Measurements from ENCODE around the gene USP16.
A peak's percentile ranks its signal among the peaks of the same experiment; 100 is the strongest.
"Not testable (repeated sequence)": the region's sequence is repeated elsewhere in the genome, so short reads cannot be mapped to it uniquely, and the experiment has no call there.

The USP16 gene

DNA sequence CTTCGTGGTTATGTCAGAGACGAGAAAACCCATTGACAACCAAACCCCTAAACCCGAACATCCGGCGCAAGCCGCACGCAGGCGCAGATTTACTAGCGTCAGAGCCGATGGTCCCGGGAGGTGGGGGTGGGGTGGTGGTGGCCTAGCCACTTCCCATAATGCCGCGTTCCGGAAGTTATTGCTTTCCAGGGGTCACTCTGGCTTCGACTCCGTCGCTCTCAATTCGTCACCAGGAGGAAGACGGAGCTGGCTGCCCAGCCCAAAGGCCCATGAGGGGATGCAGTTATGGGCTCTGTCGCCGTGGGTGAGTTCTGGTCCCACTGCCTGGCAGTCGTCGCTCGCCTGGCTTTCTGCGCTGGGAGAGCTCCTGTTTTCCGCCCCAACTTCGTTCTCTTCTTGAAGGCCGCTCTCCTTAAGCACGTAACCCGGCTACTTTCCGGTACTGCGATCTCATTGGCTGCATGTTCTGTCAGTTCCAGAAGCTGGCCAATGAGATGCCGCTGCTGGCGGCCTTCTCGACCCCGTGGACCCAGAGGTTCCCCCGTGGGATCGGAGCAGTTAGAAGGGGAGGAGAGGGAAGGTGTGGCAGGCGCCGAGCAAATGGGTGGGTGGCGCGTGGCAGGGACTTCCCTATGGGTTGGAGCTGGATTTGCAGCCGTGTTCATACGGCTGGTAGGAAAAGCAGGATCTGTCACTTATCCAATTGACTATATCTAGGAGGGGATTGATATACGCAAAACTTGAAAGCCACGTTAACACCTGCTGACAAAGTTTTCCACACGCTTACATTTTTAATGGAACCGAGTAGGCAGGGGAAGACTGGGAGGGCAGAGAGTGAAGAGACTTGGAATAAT, at the start of gene USP16:
TSS of gene USP16 (plus strand) at position 195 of the 854 bp plus-strand sequence. CDS start 3,246 bp downstream, outside the sequence.
- Mint-ChIP-seq H3K27ac (peak within 1 kb of the TSS; percentile 99), H3K4me3 (peak within 1 kb of the TSS; percentile 93), H3K4me1 (peaks cover 59% of the 10 kb centered on the region), H3K36me3 (ENCODE audit: low read depth) (peaks cover 20% of the 10 kb centered on the region), H3K27me3 (no peaks in the 10 kb centered on the region), H3K9me3 (no peaks in the 10 kb centered on the region)
- peak; percentile 93 for DNase-seq
- ATAC-seq: peak; percentile 97

GRCh38 chr21:28975397-28975796, 49.1 kb upstream of the USP16 start:
- DNase-seq: no peak
- Mint-ChIP-seq H3K9me3 (no peaks in the 10 kb centered on the region), H3K36me3 (ENCODE audit: low read depth) (peaks cover 41% of the 10 kb centered on the region), H3K4me3 (no peak overlapping the region), H3K27me3 (no peaks in the 10 kb centered on the region), H3K27ac (no peak overlapping the region), H3K4me1 (peaks cover 6% of the 10 kb centered on the region)
- ATAC-seq: no peak

DNA sequence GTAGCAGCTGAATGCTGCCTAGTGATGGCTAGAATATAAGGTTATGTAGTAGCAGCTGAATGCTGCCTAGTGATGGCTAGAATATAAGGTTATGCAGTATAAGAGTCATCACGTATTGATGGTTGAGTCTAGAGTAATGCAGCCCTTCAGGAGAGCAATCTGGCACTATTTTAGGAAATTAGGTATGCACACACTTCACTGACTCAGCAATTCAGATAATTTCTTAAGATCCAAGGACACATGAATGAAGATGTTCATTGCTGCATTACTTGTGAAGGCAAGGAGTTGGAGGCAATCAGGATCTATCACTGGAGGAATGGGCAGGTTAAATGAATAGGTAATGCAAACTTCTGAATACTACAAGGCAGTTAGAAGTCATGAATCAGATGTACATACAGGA, 45.4 kb upstream of the USP16 start:
- Mint-ChIP-seq H3K27ac (no peak overlapping the region), H3K9me3 (no peaks in the 10 kb centered on the region), H3K27me3 (no peaks in the 10 kb centered on the region), H3K36me3 (ENCODE audit: low read depth) (peaks cover 39% of the 10 kb centered on the region), H3K4me1 (peaks cover 5% of the 10 kb centered on the region), H3K4me3 (no peak overlapping the region)
- no peak for ATAC-seq
- DNase-seq: no peak

GRCh38 chr21:28982637-28983036, 41.8 kb upstream of the USP16 start:
- Mint-ChIP-seq H3K27ac (no peak overlapping the region), H3K9me3 (no peaks in the 10 kb centered on the region), H3K4me1 (peaks cover 5% of the 10 kb centered on the region), H3K27me3 (no peaks in the 10 kb centered on the region), H3K4me3 (no peak overlapping the region), H3K36me3 (ENCODE audit: low read depth) (peaks cover 37% of the 10 kb centered on the region)
- DNase-seq (no peak), ATAC-seq (no peak)

DNA sequence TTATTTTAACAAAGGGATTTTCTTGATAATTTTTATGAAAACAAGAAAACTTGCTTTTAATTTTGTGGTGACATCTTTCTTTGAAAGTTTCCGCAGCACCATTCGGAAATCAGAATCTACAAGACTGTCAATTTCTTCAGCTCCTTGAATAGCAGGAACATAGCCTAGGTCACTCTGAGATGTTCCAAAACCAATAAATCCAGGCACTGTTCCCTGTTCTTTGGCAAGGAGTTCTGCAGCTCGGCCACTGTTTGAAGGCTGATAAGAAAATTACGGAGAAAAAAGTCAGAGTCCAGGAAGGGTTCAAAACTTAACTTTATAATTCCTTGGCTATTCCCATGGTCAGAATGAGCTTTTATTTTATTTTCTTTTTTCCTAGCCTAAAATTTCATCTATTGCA, 37.8 kb upstream of the USP16 start:
- Mint-ChIP-seq H3K9me3 (no peaks in the 10 kb centered on the region), H3K27me3 (no peaks in the 10 kb centered on the region), H3K27ac (no peak overlapping the region), H3K36me3 (ENCODE audit: low read depth) (peaks cover 32% of the 10 kb centered on the region), H3K4me3 (no peak overlapping the region), H3K4me1 (peaks cover 37% of the 10 kb centered on the region)
- no peak for ATAC-seq
- DNase-seq: no peak

DNA sequence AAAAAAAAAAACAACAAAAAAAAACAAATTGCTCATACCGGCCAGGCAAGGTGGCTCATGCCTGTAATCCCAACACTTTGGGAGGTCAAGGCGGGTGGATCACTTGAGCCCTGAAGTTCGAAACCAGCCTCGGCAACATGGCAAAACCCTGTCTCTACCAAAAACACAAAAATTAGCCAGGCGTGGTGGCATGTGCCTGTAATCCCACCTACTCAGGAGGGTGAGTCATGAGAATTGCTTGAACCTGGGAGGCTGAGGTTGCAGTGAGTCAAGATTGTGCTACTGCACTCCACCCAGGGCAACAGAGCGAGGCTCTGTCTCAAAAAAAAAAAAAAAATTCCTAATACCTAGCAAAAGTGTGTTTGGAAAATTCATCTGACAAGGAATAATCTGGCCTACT, 36.3 kb upstream of the USP16 start:
- peaks cover 27% of the 10 kb centered on the region for H3K36me3 Mint-ChIP-seq (ENCODE audit: low read depth)
- not testable (repeated sequence) for H3K9me3 Mint-ChIP-seq, ATAC-seq, H3K27me3 Mint-ChIP-seq
- peak overlapping the region; percentile 14 for H3K4me3 Mint-ChIP-seq
- DNase-seq: peak; percentile 24
- peak overlapping the region; percentile 76 for H3K27ac Mint-ChIP-seq
- peaks cover 48% of the 10 kb centered on the region for H3K4me1 Mint-ChIP-seq

GRCh38 chr21:28991861-28992525, 32.5 kb upstream of the USP16 start:
- H3K4me1 Mint-ChIP-seq: peaks cover 59% of the 10 kb centered on the region

GRCh38 chr21:28992526-28993292, 31.8 kb upstream of the USP16 start, which contains the start of gene LTN1:
LTN1 (minus strand) TSS chr21:28992877; CDS start chr21:28992805, 72 bp downstream.
- peak within 1 kb of the TSS; percentile 99 for H3K4me3 Mint-ChIP-seq
- ATAC-seq (peak; percentile 95), DNase-seq (peak; percentile 98)
- no peaks in the 10 kb centered on the region for H3K9me3 Mint-ChIP-seq
- peaks cover 9% of the 10 kb centered on the region for H3K36me3 Mint-ChIP-seq (ENCODE audit: low read depth)
- no peaks in the 10 kb centered on the region for H3K27me3 Mint-ChIP-seq
- H3K4me1 Mint-ChIP-seq: peaks cover 56% of the 10 kb centered on the region
- peak within 1 kb of the TSS; percentile 97 for H3K27ac Mint-ChIP-seq

More at GRCh38 chr21:28991861-28992525, 32.5 kb upstream of the USP16 start:
- Mint-ChIP-seq H3K27ac (peak overlapping the region; percentile 97), H3K36me3 (ENCODE audit: low read depth) (peaks cover 11% of the 10 kb centered on the region), H3K27me3 (no peaks in the 10 kb centered on the region), H3K4me3 (peak overlapping the region; percentile 99), H3K9me3 (no peaks in the 10 kb centered on the region)
- DNase-seq (no peak), ATAC-seq (no peak)

DNA sequence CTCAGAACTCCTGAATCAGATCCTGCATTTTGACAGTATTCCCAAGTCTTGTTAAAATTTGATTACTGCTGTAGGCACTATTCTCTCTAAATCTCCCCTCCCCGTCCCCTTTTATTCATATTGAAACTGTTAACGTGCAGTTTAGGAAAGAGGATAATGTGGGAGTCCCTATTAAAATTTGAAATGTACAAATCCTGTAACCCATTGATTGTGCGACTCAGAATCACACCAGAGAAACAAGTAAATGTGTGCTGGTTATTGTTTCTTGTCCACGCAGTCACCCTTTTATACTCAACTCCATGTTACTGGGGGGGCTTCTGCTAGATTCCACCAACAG, 31.2 kb upstream of the USP16 start:
- DNase-seq (no peak), ATAC-seq (no peak)
- H3K4me3 Mint-ChIP-seq: peak overlapping the region; percentile 99
- peaks cover 7% of the 10 kb centered on the region for H3K36me3 Mint-ChIP-seq (ENCODE audit: low read depth)
- no peaks in the 10 kb centered on the region for H3K27me3 Mint-ChIP-seq
- H3K9me3 Mint-ChIP-seq: no peaks in the 10 kb centered on the region
- peak overlapping the region; percentile 97 for H3K27ac Mint-ChIP-seq
- peaks cover 51% of the 10 kb centered on the region for H3K4me1 Mint-ChIP-seq

GRCh38 chr21:29002442-29003144, 21.9 kb upstream of the USP16 start:
- DNase-seq: peak; percentile 92
- Mint-ChIP-seq H3K4me3 (peak overlapping the region; percentile 87), H3K36me3 (ENCODE audit: low read depth) (peaks cover 8% of the 10 kb centered on the region)

GRCh38 chr21:29005696-29006095, 18.8 kb upstream of the USP16 start:
- ATAC-seq: no peak
- H3K27ac Mint-ChIP-seq: no peak overlapping the region

More at GRCh38 chr21:29002442-29003144, 21.9 kb upstream of the USP16 start:
- ATAC-seq: peak; percentile 100
- peak overlapping the region; percentile 94 for H3K27ac Mint-ChIP-seq
- H3K27me3 Mint-ChIP-seq: no peaks in the 10 kb centered on the region
- no peaks in the 10 kb centered on the region for H3K9me3 Mint-ChIP-seq
- peaks cover 9% of the 10 kb centered on the region for H3K4me1 Mint-ChIP-seq

GRCh38 chr21:29007135-29007534, 17.3 kb upstream of the USP16 start:
- DNase-seq: no peak
- no peak for ATAC-seq
- no peaks in the 10 kb centered on the region for H3K9me3 Mint-ChIP-seq
- peaks cover 5% of the 10 kb centered on the region for H3K4me1 Mint-ChIP-seq
- H3K27me3 Mint-ChIP-seq: no peaks in the 10 kb centered on the region
- peaks cover 8% of the 10 kb centered on the region for H3K36me3 Mint-ChIP-seq (ENCODE audit: low read depth)
- no peak overlapping the region for H3K27ac Mint-ChIP-seq
- no peak overlapping the region for H3K4me3 Mint-ChIP-seq

More at GRCh38 chr21:29005696-29006095, 18.8 kb upstream of the USP16 start:
- Mint-ChIP-seq H3K27me3 (no peaks in the 10 kb centered on the region), H3K4me1 (peaks cover 9% of the 10 kb centered on the region), H3K36me3 (ENCODE audit: low read depth) (peaks cover 8% of the 10 kb centered on the region), H3K4me3 (no peak overlapping the region), H3K9me3 (no peaks in the 10 kb centered on the region)
- no peak for DNase-seq

DNA sequence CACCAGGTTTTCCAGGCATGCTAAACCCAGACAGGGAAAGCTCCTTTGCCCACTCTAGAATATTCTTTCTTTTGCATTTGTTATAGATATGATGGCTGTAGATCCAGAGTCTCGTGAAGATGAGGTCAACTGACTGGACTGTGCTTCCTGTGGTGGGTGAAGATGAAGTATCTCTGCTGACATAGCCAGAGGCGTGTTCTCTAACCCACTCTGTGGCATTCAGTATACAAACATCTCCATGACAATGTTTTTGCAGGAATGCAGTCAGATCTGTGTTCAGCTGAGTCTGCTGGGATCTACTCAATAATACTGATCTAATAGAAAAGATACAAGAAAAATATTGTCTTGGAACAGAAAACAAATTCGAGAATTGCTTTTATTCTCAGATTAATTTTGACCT, 16.7 kb upstream of the USP16 start:
- no peaks in the 10 kb centered on the region for H3K27me3 Mint-ChIP-seq
- no peak for DNase-seq
- H3K36me3 Mint-ChIP-seq (ENCODE audit: low read depth): peaks cover 8% of the 10 kb centered on the region
- H3K9me3 Mint-ChIP-seq: no peaks in the 10 kb centered on the region
- H3K27ac Mint-ChIP-seq: no peak overlapping the region
- no peak overlapping the region for H3K4me3 Mint-ChIP-seq
- no peak for ATAC-seq
- peaks cover under 1% of the 10 kb centered on the region for H3K4me1 Mint-ChIP-seq

GRCh38 chr21:29008367-29008766, 16.1 kb upstream of the USP16 start:
- DNase-seq: no peak
- Mint-ChIP-seq H3K4me1 (no peaks in the 10 kb centered on the region), H3K27me3 (no peaks in the 10 kb centered on the region), H3K9me3 (no peaks in the 10 kb centered on the region), H3K27ac (no peak overlapping the region), H3K4me3 (no peak overlapping the region), H3K36me3 (ENCODE audit: low read depth) (peaks cover 8% of the 10 kb centered on the region)
- no peak for ATAC-seq

Measured in activated naive CD8-positive, alpha-beta T cell treated with anti-CD3 and anti-CD28 coated beads, Interleukin-2, amount 50 U/mL, for 24 hours (primary cell).